Stomach (tissue), 9 donors: ENCODE results near the gene AFF1. TPM values are rescaled to one million over a fixed set of nuclear protein-coding genes. Genes with fewer than 3 reads are reported as not detected.
"Not testable (repeated sequence)": the region's sequence is repeated elsewhere in the genome, so short reads cannot be mapped to it uniquely, and the experiment has no call there.

Experiments used
- DNase-seq, 2 donors: peaks; one replicate each; pipeline versions ENCODE4 v3.0.0 to v3.0.0-alpha.2; 2013 to 2019
- H3K27ac ChIP-seq, 5 donors: fragments of 200-600 bp in 4 of 5; sonication (generic) in 4 of 5; one replicate each; pipeline ENCODE4 v1.5.1; 2013 to 2019; ENCODE audit warnings: mild to moderate bottlenecking in 1 of 5, moderate library complexity in 1 of 5
- H3K27me3 ChIP-seq, 3 donors: fragments of 200-600 bp; sonication (generic); one replicate each; pipeline ENCODE4 v1.5.1; 2017 to 2019; ENCODE audit warnings: mixed run types in 1 of 3
- H3K36me3 ChIP-seq, 4 donors: fragments of 200-600 bp; sonication (generic); 1 replicate in 3 of 4; 2 replicates in 1 of 4; pipeline ENCODE4 v1.5.1; 2016 to 2019
- H3K4me1 ChIP-seq, 4 donors: fragments of 200-600 bp; sonication (generic); one replicate each; pipeline ENCODE4 v1.5.1; 2016 to 2019
- H3K4me3 ChIP-seq, 4 donors: fragments of 200-600 bp; sonication (generic) in 3 of 4; one replicate each; pipeline ENCODE4 v1.5.1; 2016 to 2019; ENCODE audit warnings: mild to moderate bottlenecking in 1 of 4
- H3K9me3 ChIP-seq, 4 donors: fragments of 200-600 bp; sonication (generic); one replicate each; pipeline ENCODE4 v1.5.1; 2016 to 2019
- CTCF ChIP-seq, 7 experiments: fragments of 450-650 bp in 4 of 7; fragments of 200-600 bp in 3 of 7; sonication (generic) in 3 of 7; IDR thresholded peaks; one replicate each; pipeline ENCODE4 v1.5.1; 2016 to 2019; ENCODE audit warnings: antibody characterized with exemption in 7 of 7, control low read depth in 2 of 7, mild to moderate bottlenecking in 1 of 7
- EP300 ChIP-seq: sonication (generic); formaldehyde crosslinking; IDR thresholded peaks from one replicate; pipeline ENCODE4 v1.6.1; 2017; ENCODE audit warnings: antibody characterized with exemption
- POLR2A ChIP-seq, 4 donors: fragments of 450-650 bp; IDR thresholded peaks; one replicate each; pipeline ENCODE4 v1.6.1; 2016; ENCODE audit warnings: antibody characterized with exemption in 4 of 4, control low read depth in 2 of 4, mild to moderate bottlenecking in 1 of 4, moderate library complexity in 1 of 4
- POLR2AphosphoS5 ChIP-seq, 3 donors: sonication (generic); formaldehyde crosslinking; IDR thresholded peaks; one replicate each; pipeline ENCODE4 v1.6.1; 2016; ENCODE audit warnings: antibody characterized with exemption in 3 of 3
- WGBS, 5 donors: extraction: QIAGEN DNeasy Blood & Tissue Kit in 3 of 5; methylation state at CpG; one replicate each; pipeline versions ENCODE4 v1.1.5 to v1.1.7; 2013 to 2018; 5-methylcytosine and 5-hydroxymethylcytosine counted together
- intact Hi-C: fragments of 100-400 bp; cut with DNase I; formaldehyde crosslinking; loops from one replicate; pipeline ENCODE4 v1.15.1; 2023; ENCODE audit warnings: low total_unique reads
- polyA plus RNA-seq, 3 donors: library from polyadenylated mRNA; stranded (reverse); fragments of 200-250 nt; gene quantifications; one replicate each; pipeline ENCODE4 v1.2.3, GENCODE V29; 2013
- total RNA-seq, 5 donors: library from RNA; depleted of rRNA; stranded (reverse); fragments of >200 nt; gene quantifications; one replicate each; pipeline versions ENCODE4 v1.1.0 to v1.2.3, GENCODE V29; 2014 to 2016
- donor health status: healthy with polysubstance abuse.
- donor health status: Bipolar disorder and iron deficiency.
- donor health status: healthy.

The AFF1 gene
- total and polyA plus RNA-seq, 8 donors: 6.9 to 177 (median 59.1) TPM

GRCh38 chr4:87144356-87144755, 209.5 kb downstream of the AFF1 start:
- Histone ChIP-seq H3K27ac (no peak overlapping the region), H3K9me3 (no peaks in the 10 kb centered on the region), H3K4me1 (peaks cover 0 to 7% (median 2%) of the 10 kb centered on the region in 4 donors), H3K4me3 (no peak overlapping the region), H3K27me3 (no peaks in the 10 kb centered on the region), H3K36me3 (peaks cover 0 to 54% (median 42%) of the 10 kb centered on the region in 4 donors)
- DNase-seq: no peak
- TF ChIP-seq CTCF (IDR thresholded peaks at IDR 0.05): no peak
- TF ChIP-seq EP300: no peak
- no peak for TF ChIP-seq POLR2A (IDR thresholded peaks at IDR 0.05)
- no peak for TF ChIP-seq POLR2AphosphoS5 (IDR thresholded peaks at IDR 0.05)
- intact Hi-C loops: no loop called here
- 47 to 77% (median 53%) methylated on average over 2 of the region's 2 CpGs for WGBS, 5 donors

GRCh38 chr4:87145934-87146333, 211.1 kb downstream of the AFF1 start:
- Histone ChIP-seq H3K4me1 (peaks cover 0 to 12% (median 4%) of the 10 kb centered on the region in 4 donors), H3K36me3 (peaks cover 0 to 40% (median 32%) of the 10 kb centered on the region in 4 donors)
- not testable (repeated sequence) for DNase-seq, H3K4me3 ChIP-seq, H3K27ac ChIP-seq, H3K27me3 ChIP-seq, H3K9me3 ChIP-seq
- WGBS, 5 donors: 94 to 98% (median 97%) methylated on average over 6 of the region's 6 CpGs
- intact Hi-C loops: loop anchor here (5.0 kb wide), 1 partner anchor 86 kb away; no protein-coding TSS in a partner anchor

GRCh38 chr4:87147116-87147515, 212.3 kb downstream of the AFF1 start:
- TF ChIP-seq POLR2AphosphoS5 (IDR thresholded peaks at IDR 0.05) (no peak), EP300 (no peak), POLR2A (IDR thresholded peaks at IDR 0.05) (no peak), CTCF (IDR thresholded peaks at IDR 0.05) (no peak)
- intact Hi-C loops: loop anchor here (5.0 kb wide), 1 partner anchor 85 kb away; no protein-coding TSS in a partner anchor

GRCh38 chr4:87150498-87151261, 215.9 kb downstream of the AFF1 start:
- DNase-seq: peak; percentile 30 to 86
- peaks cover 0 to 6% (median 2%) of the 10 kb centered on the region in 4 donors for H3K4me1 ChIP-seq
- no peak overlapping the region for H3K27ac ChIP-seq
- H3K9me3 ChIP-seq: no peaks in the 10 kb centered on the region
- H3K27me3 ChIP-seq: no peaks in the 10 kb centered on the region
- TF ChIP-seq POLR2AphosphoS5 (IDR thresholded peaks at IDR 0.05): peak in 1 of 3 donors; percentile 54
- TF ChIP-seq POLR2A (IDR thresholded peaks at IDR 0.05): no peak
- peak in 5 of 7 experiments; percentile 87 to 97 (median 94) for TF ChIP-seq CTCF (IDR thresholded peaks at IDR 0.05)
- no peak for TF ChIP-seq EP300
- no peak overlapping the region for H3K4me3 ChIP-seq
- intact Hi-C loops: no loop called here
- WGBS, 5 donors: 34 to 42% (median 41%) methylated on average over 2 of the region's 2 CpGs
- H3K36me3 ChIP-seq: peaks cover 0 to 8% (median 5%) of the 10 kb centered on the region in 4 donors

More at GRCh38 chr4:87147116-87147515, 212.3 kb downstream of the AFF1 start:
- Histone ChIP-seq H3K27ac (no peak overlapping the region), H3K27me3 (no peaks in the 10 kb centered on the region), H3K4me1 (peaks cover 0 to 6% (median 2%) of the 10 kb centered on the region in 4 donors), H3K36me3 (peaks cover 0 to 30% (median 26%) of the 10 kb centered on the region in 4 donors), H3K9me3 (no peaks in the 10 kb centered on the region), H3K4me3 (no peak overlapping the region)
- no peak for DNase-seq
- WGBS, 5 donors: 78 to 93% (median 88%) methylated on average over 3 of the region's 3 CpGs

GRCh38 chr4:87151730-87152129, 216.9 kb downstream of the AFF1 start:
- Histone ChIP-seq H3K27me3 (no peaks in the 10 kb centered on the region), H3K4me1 (peaks cover 0 to 6% (median 2%) of the 10 kb centered on the region in 4 donors), H3K36me3 (no peaks in the 10 kb centered on the region), H3K4me3 (no peak overlapping the region), H3K27ac (no peak overlapping the region), H3K9me3 (no peaks in the 10 kb centered on the region)
- DNase-seq: no peak
- TF ChIP-seq CTCF (IDR thresholded peaks at IDR 0.05): no peak
- TF ChIP-seq POLR2AphosphoS5 (IDR thresholded peaks at IDR 0.05): no peak
- TF ChIP-seq POLR2A (IDR thresholded peaks at IDR 0.05): no peak
- no peak for TF ChIP-seq EP300
- 57 to 67% (median 63%) methylated on average over 1 of the region's 1 CpG for WGBS, 5 donors
- intact Hi-C loops: no loop called here
